ENCODE results near the gene NEUROD4.

NEUROD4 gene

GRCh38 chr12:54987611-54988231 is 32.1 kb upstream of the NEUROD4 start:
- no peaks in the 10 kb centered on the region for H3K27me3 ChIP-seq (ENCODE audit: insufficient read depth, poor library complexity, severe bottlenecking)
- no peak overlapping the region for H3K4me3 ChIP-seq (replicated peaks; ENCODE audit: insufficient read depth, low read length)
- H3K27ac ChIP-seq (replicated peaks), result no peak overlapping the region
- TF ChIP-seq GABPA (IDR thresholded peaks at IDR 0.05; ENCODE audit: low read depth) (no peak), CTCF (IDR thresholded peaks at IDR 0.05; ENCODE audit: insufficient read depth, low read length) (no peak), REST (IDR thresholded peaks at IDR 0.05; ENCODE audit: insufficient replicate concordance, low read depth) (no peak), SPI1 (IDR thresholded peaks at IDR 0.05; ENCODE audit: borderline replicate concordance, low read depth) (no peak), POLR2AphosphoS5 (IDR thresholded peaks at IDR 0.05; ENCODE audit: low read depth) (no peak)
- no peak for DNase-seq (ENCODE audit: low read depth in 1 of 2, low spot score in 1 of 2)

- Histone ChIP-seq H3K4me3 (replicated peaks; ENCODE audit: insufficient read depth, low read length) (no peak overlapping the region), H3K27ac (replicated peaks) (no peak overlapping the region), H3K27me3 (ENCODE audit: insufficient read depth, poor library complexity, severe bottlenecking) (no peaks in the 10 kb centered on the region)
- no peak for TF ChIP-seq GABPA (IDR thresholded peaks at IDR 0.05; ENCODE audit: low read depth)
- TF ChIP-seq REST (IDR thresholded peaks at IDR 0.05; ENCODE audit: insufficient replicate concordance, low read depth), result no peak
- DNase-seq (ENCODE audit: low read depth in 1 of 2, low spot score in 1 of 2), result no peak
Observed at GRCh38 chr12:54988402-54989054, 31.2 kb upstream of the NEUROD4 start.

- Histone ChIP-seq H3K4me3 (replicated peaks; ENCODE audit: insufficient read depth, low read length) (no peak overlapping the region), H3K27ac (replicated peaks) (no peak overlapping the region), H3K27me3 (ENCODE audit: insufficient read depth, poor library complexity, severe bottlenecking) (no peaks in the 10 kb centered on the region)
- DNase-seq (ENCODE audit: low read depth in 1 of 2, low spot score in 1 of 2), result no peak
- TF ChIP-seq GABPA (IDR thresholded peaks at IDR 0.05; ENCODE audit: low read depth) (no peak), CTCF (IDR thresholded peaks at IDR 0.05; ENCODE audit: insufficient read depth, low read length) (no peak), SPI1 (IDR thresholded peaks at IDR 0.05; ENCODE audit: borderline replicate concordance, low read depth) (no peak), POLR2AphosphoS5 (IDR thresholded peaks at IDR 0.05; ENCODE audit: low read depth) (no peak), REST (IDR thresholded peaks at IDR 0.05; ENCODE audit: insufficient replicate concordance, low read depth) (no peak)
Observed at GRCh38 chr12:54989829-54990228, 29.9 kb upstream of the NEUROD4 start.

Data from HL-60 (cell line).